Small intestine (tissue), 7 donors: ENCODE measurements around the gene JMJD1C. TPM values are rescaled to one million over a fixed set of nuclear protein-coding genes. Genes with fewer than 3 reads are reported as not detected.

Experiments used
- DNase-seq, 2 donors: peaks; one replicate each; pipeline versions ENCODE4 v3.0.0 to v3.0.0-alpha.2; 2013
- FAIRE-seq: peaks from 2 replicates; lab custom pipeline; 2012; peaks lifted over from hg19 to GRCh38; lab: Jason Lieb, UNC
- H3K27ac ChIP-seq, 3 donors: one replicate each; pipeline ENCODE4 v1.5.1; 2013; ENCODE audit warnings: low read length in 2 of 3, mild to moderate bottlenecking in 2 of 3, control low read depth in 1 of 3, inconsistent platforms in 1 of 3, low read depth in 1 of 3, moderate library complexity in 1 of 3
- H3K27me3 ChIP-seq, 3 donors: one replicate each; pipeline ENCODE4 v1.6.1; 2013; ENCODE audit warnings: low read length in 3 of 3, inconsistent platforms in 1 of 3; ENCODE audit not compliant: control insufficient read depth in 3 of 3, insufficient read depth in 3 of 3
- H3K36me3 ChIP-seq, 3 donors: one replicate each; pipeline ENCODE4 v1.6.1; 2013; ENCODE audit warnings: low read length in 3 of 3, inconsistent platforms in 1 of 3, low read depth in 1 of 3, mild to moderate bottlenecking in 1 of 3, moderate library complexity in 1 of 3; ENCODE audit not compliant: control insufficient read depth in 3 of 3, insufficient read depth in 2 of 3
- H3K4me1 ChIP-seq, 3 donors: one replicate each; pipeline ENCODE4 v1.6.1; 2013; ENCODE audit warnings: low read length in 2 of 3, inconsistent platforms in 1 of 3, low read depth in 1 of 3, mild to moderate bottlenecking in 1 of 3, moderate library complexity in 1 of 3; ENCODE audit not compliant: control insufficient read depth in 3 of 3, insufficient read depth in 2 of 3
- H3K4me3 ChIP-seq, 3 donors: one replicate each; pipeline ENCODE4 v1.5.1; 2013; ENCODE audit warnings: low read length in 3 of 3, control low read depth in 1 of 3, inconsistent platforms in 1 of 3, low read depth in 1 of 3, mild to moderate bottlenecking in 1 of 3, moderate library complexity in 1 of 3
- H3K9me3 ChIP-seq, 2 donors: one replicate each; pipeline ENCODE4 v1.6.1; 2013; ENCODE audit warnings: low read depth in 1 of 2, low read length in 1 of 2; ENCODE audit not compliant: control insufficient read depth in 2 of 2, insufficient read depth in 1 of 2
- WGBS, 3 donors: extraction: QIAGEN DNeasy Blood & Tissue Kit; methylation state at CpG; one replicate each; pipeline ENCODE4 v1.1.7; 2013; 5-methylcytosine and 5-hydroxymethylcytosine counted together
- polyA plus RNA-seq, 4 donors: library from polyadenylated mRNA; stranded (reverse) in 3 of 4; unstranded in 1 of 4; fragments of 200-250 nt in 3 of 4; fragments of 120-200 nt in 1 of 4; gene quantifications; one replicate each; pipeline versions ENCODE4 v1.2.1 to v1.2.3, GENCODE V29; 2013
- donor health status: healthy with polysubstance abuse.
- donor health status: control.
- donor health status: control.
- donor health status: Bipolar disorder and iron deficiency.
- donor health status: healthy.

The JMJD1C gene
- polyA plus RNA-seq, 4 donors, result 22.4 to 108 (median 39.1) TPM

GRCh38 chr10:63166742-63167258, 299.0 kb downstream of the JMJD1C start:
- Histone ChIP-seq H3K9me3 (no peaks in the 10 kb centered on the region), H3K27ac (peak overlapping the region in 2 of 3 donors; percentile 10 to 59), H3K4me3 (no peak overlapping the region), H3K27me3 (no peaks in the 10 kb centered on the region), H3K4me1 (peaks cover 0 to 3% (median 0%) of the 10 kb centered on the region in 3 donors), H3K36me3 (peaks cover 5 to 27% (median 17%) of the 10 kb centered on the region in 3 donors)
- 9 to 20% (median 11%) methylated on average over 3 of the region's 3 CpGs for WGBS, 3 donors
- FAIRE-seq, result no peak
- peak; percentile 79 to 87 for DNase-seq

GRCh38 chr10:63165249-63165648, 300.5 kb downstream of the JMJD1C start:
- no peaks in the 10 kb centered on the region for H3K27me3 ChIP-seq

GRCh38 chr10:63164166-63164623, 301.6 kb downstream of the JMJD1C start:
- DNase-seq, result peak in 1 of 2 donors; percentile 17
- WGBS, 3 donors, result 59 to 72% (median 64%) methylated on average over 2 of the region's 2 CpGs
- H3K27me3 ChIP-seq, result no peaks in the 10 kb centered on the region
- no peak overlapping the region for H3K4me3 ChIP-seq
- no peak overlapping the region for H3K27ac ChIP-seq
- peaks cover 0 to 3% (median 0%) of the 10 kb centered on the region in 3 donors for H3K4me1 ChIP-seq
- H3K36me3 ChIP-seq, result peaks cover 2 to 25% (median 6%) of the 10 kb centered on the region in 3 donors
- H3K9me3 ChIP-seq, result no peaks in the 10 kb centered on the region
- FAIRE-seq, result no peak

More at GRCh38 chr10:63165249-63165648, 300.5 kb downstream of the JMJD1C start:
- WGBS, 3 donors, result 94 to 96% (median 95%) methylated on average over 7 of the region's 7 CpGs
- Histone ChIP-seq H3K4me3 (no peak overlapping the region), H3K4me1 (peaks cover 0 to 3% (median 0%) of the 10 kb centered on the region in 3 donors), H3K27ac (no peak overlapping the region), H3K9me3 (no peaks in the 10 kb centered on the region), H3K36me3 (peaks cover 4 to 25% (median 12%) of the 10 kb centered on the region in 3 donors)
- DNase-seq (no peak), FAIRE-seq (no peak)

- no peak for DNase-seq
- 44 to 57% (median 53%) methylated on average over 2 of the region's 2 CpGs for WGBS, 3 donors
- Histone ChIP-seq H3K4me3 (no peak overlapping the region), H3K4me1 (no peaks in the 10 kb centered on the region), H3K27ac (no peak overlapping the region), H3K27me3 (no peaks in the 10 kb centered on the region), H3K36me3 (peaks cover 0 to 25% (median 6%) of the 10 kb centered on the region in 3 donors), H3K9me3 (no peaks in the 10 kb centered on the region)
- no peak for FAIRE-seq
Measured at GRCh38 chr10:63161592-63161991, 304.2 kb downstream of the JMJD1C start.

- 52 to 58% (median 55%) methylated on average over 3 of the region's 3 CpGs for WGBS, 3 donors
- no peak overlapping the region for H3K4me3 ChIP-seq
- no peaks in the 10 kb centered on the region for H3K9me3 ChIP-seq
- no peaks in the 10 kb centered on the region for H3K27me3 ChIP-seq
- peaks cover 0 to 2% (median 0%) of the 10 kb centered on the region in 3 donors for H3K4me1 ChIP-seq
- no peak overlapping the region for H3K27ac ChIP-seq
- no peak for FAIRE-seq
- peaks cover 0 to 13% (median 4%) of the 10 kb centered on the region in 3 donors for H3K36me3 ChIP-seq
- DNase-seq, result peak; percentile 82 to 83
Measured at GRCh38 chr10:63157845-63158624, 307.7 kb downstream of the JMJD1C start.

GRCh38 chr10:63156236-63156635, 309.5 kb downstream of the JMJD1C start:
- H3K4me3 ChIP-seq, result no peak overlapping the region
- H3K36me3 ChIP-seq, result peaks cover 0 to 16% (median 10%) of the 10 kb centered on the region in 3 donors
- 84 to 85% (median 85%) methylated on average over 2 of the region's 2 CpGs for WGBS, 3 donors
- DNase-seq, result no peak
- H3K27me3 ChIP-seq, result no peaks in the 10 kb centered on the region
- peaks cover 0 to 2% (median 0%) of the 10 kb centered on the region in 3 donors for H3K4me1 ChIP-seq
- H3K27ac ChIP-seq, result no peak overlapping the region
- no peaks in the 10 kb centered on the region for H3K9me3 ChIP-seq
- no peak for FAIRE-seq

- H3K4me3 ChIP-seq, result no peak overlapping the region
- H3K36me3 ChIP-seq, result peaks cover 0 to 20% (median 10%) of the 10 kb centered on the region in 3 donors
- FAIRE-seq (no peak), DNase-seq (no peak)
- no peak overlapping the region for H3K27ac ChIP-seq
- no peaks in the 10 kb centered on the region for H3K27me3 ChIP-seq
- WGBS, 3 donors, result 93 to 96% (median 93%) methylated on average over 8 of the region's 8 CpGs
- H3K4me1 ChIP-seq, result peaks cover 0 to 2% (median 0%) of the 10 kb centered on the region in 3 donors
- H3K9me3 ChIP-seq, result no peaks in the 10 kb centered on the region
Measured at GRCh38 chr10:63155388-63156020, 310.3 kb downstream of the JMJD1C start.
